ENCODE data around the gene LYRM4. TPM values are rescaled to one million over a fixed set of nuclear protein-coding genes. Genes with fewer than 3 reads are reported as not detected.

Gene LYRM4
- 10 to 100 TPM; 49.2 to 50.6 (median 50.0) TPM for total RNA-seq

DNA sequence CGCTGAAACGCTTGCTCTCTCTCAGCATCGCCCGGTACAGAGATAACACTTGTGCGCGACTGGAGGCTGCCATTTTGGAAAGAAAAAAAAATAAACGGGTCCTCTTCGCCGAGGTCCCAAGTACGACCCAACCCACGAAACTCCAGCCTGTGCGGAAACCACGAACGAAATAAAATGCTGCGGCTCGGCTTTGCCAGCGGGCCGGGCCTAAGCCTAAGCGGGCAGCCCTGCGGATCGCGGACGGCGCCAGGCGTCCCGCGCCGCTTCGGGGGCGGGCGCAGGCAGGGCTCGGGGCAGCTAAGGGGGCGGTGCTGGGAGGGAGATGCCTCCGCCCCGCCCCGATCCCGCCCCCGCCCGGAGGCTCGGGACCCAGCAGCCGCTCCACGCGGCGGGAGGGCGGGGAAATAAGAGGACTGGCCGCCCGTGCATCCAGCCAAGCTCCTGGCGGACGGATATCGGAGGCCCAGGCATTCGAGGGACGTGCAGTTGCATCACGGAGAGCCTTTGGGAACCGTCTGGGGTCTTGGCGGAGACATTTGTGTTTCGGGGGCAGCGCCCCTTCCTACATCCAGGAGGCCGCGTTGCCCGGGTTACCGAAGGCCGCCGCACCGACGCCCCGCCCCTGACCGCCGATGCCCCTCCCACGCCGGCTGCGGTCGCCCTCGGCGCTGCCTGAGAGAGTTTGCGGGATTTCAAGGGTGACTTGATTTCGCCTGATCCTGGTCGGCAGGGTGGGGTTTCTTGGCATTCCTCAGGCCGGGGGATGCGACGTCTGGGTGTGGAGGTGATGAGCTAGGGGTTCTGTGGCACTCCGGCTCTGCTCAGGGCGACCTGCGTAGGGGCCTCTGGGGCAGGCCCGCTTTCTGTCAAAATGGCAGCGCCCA is at the start of gene LYRM4, which contains the start of gene FARS2:
Gene LYRM4 (minus strand): TSS at position 290 of the 884 bp plus-strand sequence. CDS start 217 bp downstream, at position 73.
Gene FARS2 (plus strand): TSS at position 853 of the 884 bp plus-strand sequence.
- no peaks in the 10 kb centered on the region for H3K9me3 Mint-ChIP-seq
- H3K27me3 Mint-ChIP-seq (ENCODE audit: low read depth) = no peaks in the 10 kb centered on the region
- H3K36me3 Mint-ChIP-seq (ENCODE audit: insufficient read depth) = peaks cover 14% of the 10 kb centered on the region
- peak within 1 kb of the TSS; percentile 98 for H3K4me3 Mint-ChIP-seq
- peaks cover 32% of the 10 kb centered on the region for H3K4me1 Mint-ChIP-seq (ENCODE audit: low read depth)
- DNase-seq (peak; percentile 88), ATAC-seq (peak; percentile 80 to 83)

DNA sequence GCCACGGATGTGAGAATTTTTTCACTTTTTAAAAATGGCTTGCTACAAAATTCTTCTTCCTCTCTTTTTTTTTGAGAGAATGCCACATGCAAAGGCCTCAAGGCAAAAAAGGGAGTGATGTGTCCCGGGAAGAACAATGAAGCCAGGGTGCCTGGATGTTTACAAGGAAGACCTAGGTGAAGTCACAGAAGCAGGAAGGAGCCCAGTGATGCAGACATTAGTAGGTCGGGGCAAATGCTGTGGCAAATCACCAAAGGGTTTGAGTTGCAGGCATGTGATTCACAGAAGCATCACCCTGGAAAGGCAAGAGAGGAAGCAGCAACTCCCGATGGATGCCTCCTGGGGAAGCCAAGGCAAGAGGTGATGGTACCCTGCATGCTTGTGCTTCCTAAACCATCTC is 47.3 kb upstream of the LYRM4 start:
- no peak for DNase-seq
- Mint-ChIP-seq H3K9me3 (no peaks in the 10 kb centered on the region), H3K27me3 (ENCODE audit: low read depth) (no peaks in the 10 kb centered on the region), H3K4me3 (no peak overlapping the region), H3K4me1 (ENCODE audit: low read depth) (peaks cover 8% of the 10 kb centered on the region), H3K36me3 (ENCODE audit: insufficient read depth) (no peaks in the 10 kb centered on the region)
- no peak for ATAC-seq

DNA sequence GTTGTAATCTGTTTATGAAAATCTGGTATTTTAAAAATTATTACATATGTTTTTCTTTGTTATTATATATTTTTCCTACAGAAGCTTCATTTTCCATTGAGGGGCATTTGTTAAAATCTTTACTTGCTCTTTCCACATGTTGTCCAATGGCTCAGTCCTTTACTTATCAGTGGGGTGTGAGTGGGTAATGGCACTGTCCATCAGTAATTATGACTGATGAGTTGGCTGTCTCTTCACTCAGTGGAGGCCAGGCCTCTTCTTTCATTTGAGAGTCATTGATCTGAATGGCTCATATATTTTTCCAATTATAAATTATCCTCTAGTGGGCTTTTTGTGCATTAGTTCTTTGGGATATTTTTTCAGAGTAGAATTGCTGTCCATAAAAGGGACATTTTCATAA is 46.3 kb upstream of the LYRM4 start:
- Mint-ChIP-seq H3K9me3 (no peaks in the 10 kb centered on the region), H3K4me3 (no peak overlapping the region), H3K36me3 (ENCODE audit: insufficient read depth) (no peaks in the 10 kb centered on the region), H3K4me1 (ENCODE audit: low read depth) (peaks cover 18% of the 10 kb centered on the region), H3K27me3 (ENCODE audit: low read depth) (no peaks in the 10 kb centered on the region)
- no peak for ATAC-seq
- DNase-seq = no peak

DNA sequence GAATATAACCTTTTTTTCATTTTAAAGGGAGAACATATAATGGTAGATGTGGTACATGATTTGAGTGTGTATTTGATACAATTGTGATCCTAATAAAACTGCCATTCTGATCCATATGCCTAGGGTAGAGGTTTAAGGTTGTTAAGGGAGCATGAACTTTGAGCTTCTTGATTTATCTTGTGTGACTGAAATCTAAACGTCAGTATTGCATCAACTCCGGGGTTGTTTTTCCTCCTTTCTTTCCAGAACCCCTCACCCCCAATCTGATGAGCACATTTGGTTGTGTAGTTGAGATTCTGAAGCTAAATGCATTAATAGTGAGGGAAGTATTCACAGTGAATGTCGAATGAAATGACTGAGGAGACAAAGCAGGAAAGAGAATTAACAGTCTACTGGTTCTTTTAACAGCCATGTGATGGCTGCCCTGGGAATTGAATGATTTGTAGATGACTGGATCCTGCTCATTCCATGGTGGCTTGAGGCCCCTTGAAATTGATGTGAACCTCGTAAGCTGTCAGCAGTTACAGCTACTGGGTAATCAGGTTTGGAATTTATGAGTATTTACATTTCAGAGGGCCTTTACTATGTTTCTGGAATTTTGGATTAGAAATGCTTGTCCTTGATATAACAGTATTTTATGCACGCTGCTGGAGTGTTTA is 45.3 kb upstream of the LYRM4 start:
- no peaks in the 10 kb centered on the region for H3K36me3 Mint-ChIP-seq (ENCODE audit: insufficient read depth)
- H3K27me3 Mint-ChIP-seq (ENCODE audit: low read depth) = no peaks in the 10 kb centered on the region
- no peaks in the 10 kb centered on the region for H3K9me3 Mint-ChIP-seq
- peaks cover 25% of the 10 kb centered on the region for H3K4me1 Mint-ChIP-seq (ENCODE audit: low read depth)
- no peak overlapping the region for H3K4me3 Mint-ChIP-seq
- ATAC-seq (no peak), DNase-seq (no peak)

DNA sequence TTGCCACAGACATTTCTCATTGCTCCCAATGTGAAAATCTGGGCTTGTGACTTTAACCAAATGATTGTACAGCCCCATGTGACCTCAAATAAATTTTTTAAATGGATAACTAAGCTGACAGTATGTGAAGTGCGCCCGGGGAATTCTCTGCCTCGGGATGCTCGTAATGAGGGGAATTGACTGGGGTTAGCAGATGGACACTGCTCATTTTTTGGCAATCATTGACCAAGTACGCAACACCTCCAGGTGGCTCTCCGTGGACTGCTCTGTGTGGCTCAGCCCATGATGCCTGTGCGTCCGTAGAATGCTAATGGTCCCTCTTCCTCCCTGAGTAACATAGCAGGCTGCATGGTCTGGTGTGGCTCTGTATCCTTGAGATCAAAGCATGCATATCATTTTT is 42.9 kb upstream of the LYRM4 start:
- no peak for DNase-seq
- H3K36me3 Mint-ChIP-seq (ENCODE audit: insufficient read depth) = no peaks in the 10 kb centered on the region
- no peak overlapping the region for H3K4me3 Mint-ChIP-seq
- no peaks in the 10 kb centered on the region for H3K9me3 Mint-ChIP-seq
- no peaks in the 10 kb centered on the region for H3K27me3 Mint-ChIP-seq (ENCODE audit: low read depth)
- ATAC-seq = no peak
- peaks cover 30% of the 10 kb centered on the region for H3K4me1 Mint-ChIP-seq (ENCODE audit: low read depth)

DNA sequence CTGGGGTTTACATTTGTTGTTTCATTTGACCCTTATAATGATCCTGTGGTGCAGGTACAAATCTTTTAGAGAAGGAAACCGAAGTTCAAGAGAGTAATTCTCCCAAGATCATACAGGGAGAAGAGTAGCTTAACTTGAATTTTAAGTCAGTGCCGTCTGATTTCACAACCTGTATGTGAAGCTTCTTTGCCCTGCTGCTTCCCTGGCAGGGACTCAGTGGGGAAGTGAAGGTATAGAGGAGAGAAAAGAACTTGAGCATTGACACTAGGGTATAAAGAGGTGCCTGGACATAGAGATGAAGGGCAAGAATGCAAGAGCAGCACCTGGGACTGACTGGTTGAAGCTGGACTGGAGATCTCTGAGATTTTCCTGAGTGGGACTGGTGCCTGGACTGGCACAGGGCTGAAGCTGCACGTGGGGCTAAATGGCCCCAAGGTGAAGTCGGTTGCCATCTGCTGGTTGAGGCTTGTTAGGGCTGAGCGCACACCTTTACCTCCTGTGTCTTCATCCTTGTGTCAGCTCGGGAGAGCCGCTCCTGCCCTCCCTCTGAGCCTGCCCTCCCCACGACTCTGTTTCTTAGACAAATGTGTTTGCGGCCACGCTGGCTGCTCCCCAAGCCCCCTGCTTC is 42.4 kb upstream of the LYRM4 start:
- peaks cover 30% of the 10 kb centered on the region for H3K4me1 Mint-ChIP-seq (ENCODE audit: low read depth)
- no peaks in the 10 kb centered on the region for H3K27me3 Mint-ChIP-seq (ENCODE audit: low read depth)
- ATAC-seq (peak; percentile 54 to 67), DNase-seq (peak; percentile 44)
- no peaks in the 10 kb centered on the region for H3K36me3 Mint-ChIP-seq (ENCODE audit: insufficient read depth)
- H3K9me3 Mint-ChIP-seq = no peaks in the 10 kb centered on the region
- peak overlapping the region; percentile 50 for H3K4me3 Mint-ChIP-seq

DNA sequence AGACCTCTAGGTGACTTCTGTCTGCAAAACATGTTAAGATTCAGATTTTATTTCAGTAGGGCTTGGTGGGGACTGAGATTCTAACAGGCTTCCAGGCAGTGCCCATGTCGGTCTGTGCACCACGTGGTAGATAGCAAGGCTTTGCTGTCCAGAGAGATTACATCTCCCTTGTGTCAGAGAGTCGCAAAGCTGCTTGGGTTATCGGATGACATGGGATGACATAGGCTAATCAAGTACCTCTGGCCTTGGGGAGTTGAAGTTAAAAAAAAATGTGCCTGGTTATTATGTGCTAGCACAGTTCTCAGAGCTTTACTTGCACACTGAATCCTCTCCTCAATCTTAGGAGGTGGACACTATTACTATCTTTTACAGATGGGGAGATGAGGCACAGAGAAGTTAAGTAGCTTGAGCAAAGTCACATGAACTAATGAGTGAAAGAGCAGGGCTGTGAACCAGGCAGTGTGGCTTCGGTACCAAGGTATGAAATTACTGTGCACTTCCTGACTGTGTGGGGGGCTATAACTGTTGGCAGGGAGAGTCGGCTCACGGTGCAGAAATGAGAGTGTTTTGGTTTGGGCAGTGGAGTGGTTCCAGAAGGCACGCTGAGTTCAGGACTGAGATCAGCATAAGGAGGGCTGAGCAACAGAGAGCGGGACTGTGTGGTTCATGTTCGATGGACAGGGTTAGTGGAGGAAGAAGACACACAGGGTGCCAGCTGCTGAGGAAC is 41.6 kb upstream of the LYRM4 start:
- Mint-ChIP-seq H3K4me3 (peak overlapping the region; percentile 50), H3K4me1 (ENCODE audit: low read depth) (peaks cover 30% of the 10 kb centered on the region)
- ATAC-seq = peak; percentile 88 to 94

DNA sequence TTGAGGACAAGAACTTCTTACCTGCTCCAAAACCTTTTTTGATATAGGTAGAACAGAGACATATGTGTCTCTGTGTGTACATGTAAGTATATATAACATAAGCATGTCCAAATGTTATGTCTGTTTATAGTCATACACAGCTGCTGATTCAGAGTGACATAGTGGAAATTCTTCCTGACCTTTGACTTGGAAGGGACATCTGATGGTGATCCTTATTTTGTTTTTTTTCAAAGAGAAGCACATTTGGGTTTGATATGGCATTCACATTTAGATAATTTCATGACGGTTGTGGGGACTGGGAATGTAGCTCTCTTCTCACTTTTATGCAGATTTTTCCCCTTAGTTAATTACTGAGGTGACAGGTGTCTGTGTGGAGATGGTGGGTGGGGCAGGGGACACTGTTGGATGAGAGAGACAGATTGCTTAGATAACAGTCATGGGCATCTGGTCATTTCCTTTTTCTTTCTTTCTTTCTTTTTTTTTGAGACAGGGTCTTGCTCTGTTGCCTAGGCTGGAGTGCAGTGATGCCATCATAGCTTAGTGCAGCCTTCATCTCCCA is 39.5 kb upstream of the LYRM4 start:
- Mint-ChIP-seq H3K9me3 (no peaks in the 10 kb centered on the region), H3K27me3 (ENCODE audit: low read depth) (no peaks in the 10 kb centered on the region), H3K4me1 (ENCODE audit: low read depth) (peaks cover 32% of the 10 kb centered on the region), H3K36me3 (ENCODE audit: insufficient read depth) (peaks cover 5% of the 10 kb centered on the region), H3K4me3 (no peak overlapping the region)
- DNase-seq (no peak), ATAC-seq (no peak)

More for the DNA sequence above, 41.6 kb upstream of the LYRM4 start:
- Mint-ChIP-seq H3K9me3 (no peaks in the 10 kb centered on the region), H3K36me3 (ENCODE audit: insufficient read depth) (no peaks in the 10 kb centered on the region), H3K27me3 (ENCODE audit: low read depth) (no peaks in the 10 kb centered on the region)
- no peak for DNase-seq

DNA sequence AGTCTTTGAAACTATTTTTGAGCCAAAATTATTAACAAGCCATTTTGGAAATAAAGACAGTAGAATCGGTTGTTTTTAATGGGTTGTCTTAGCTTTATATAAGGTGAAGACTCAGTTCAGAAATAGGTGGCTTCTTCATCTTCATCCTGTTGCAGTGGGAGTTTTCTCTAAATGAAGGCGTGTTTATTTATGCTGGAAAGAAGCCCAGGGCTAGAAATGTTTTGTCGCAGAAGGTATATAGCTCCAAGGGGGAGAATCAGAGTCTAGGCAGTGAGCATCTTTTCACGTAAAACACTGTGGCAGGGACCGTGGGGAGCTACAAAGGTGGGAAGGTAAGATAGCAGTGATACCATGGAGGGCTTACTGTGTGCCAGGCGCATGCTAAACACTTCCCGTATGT is 34.9 kb upstream of the LYRM4 start:
- no peak overlapping the region for H3K4me3 Mint-ChIP-seq
- H3K4me1 Mint-ChIP-seq (ENCODE audit: low read depth) = peaks cover 39% of the 10 kb centered on the region
- no peaks in the 10 kb centered on the region for H3K9me3 Mint-ChIP-seq
- ATAC-seq = no peak
- H3K36me3 Mint-ChIP-seq (ENCODE audit: insufficient read depth) = peaks cover 9% of the 10 kb centered on the region
- no peak for DNase-seq
- no peaks in the 10 kb centered on the region for H3K27me3 Mint-ChIP-seq (ENCODE audit: low read depth)

DNA sequence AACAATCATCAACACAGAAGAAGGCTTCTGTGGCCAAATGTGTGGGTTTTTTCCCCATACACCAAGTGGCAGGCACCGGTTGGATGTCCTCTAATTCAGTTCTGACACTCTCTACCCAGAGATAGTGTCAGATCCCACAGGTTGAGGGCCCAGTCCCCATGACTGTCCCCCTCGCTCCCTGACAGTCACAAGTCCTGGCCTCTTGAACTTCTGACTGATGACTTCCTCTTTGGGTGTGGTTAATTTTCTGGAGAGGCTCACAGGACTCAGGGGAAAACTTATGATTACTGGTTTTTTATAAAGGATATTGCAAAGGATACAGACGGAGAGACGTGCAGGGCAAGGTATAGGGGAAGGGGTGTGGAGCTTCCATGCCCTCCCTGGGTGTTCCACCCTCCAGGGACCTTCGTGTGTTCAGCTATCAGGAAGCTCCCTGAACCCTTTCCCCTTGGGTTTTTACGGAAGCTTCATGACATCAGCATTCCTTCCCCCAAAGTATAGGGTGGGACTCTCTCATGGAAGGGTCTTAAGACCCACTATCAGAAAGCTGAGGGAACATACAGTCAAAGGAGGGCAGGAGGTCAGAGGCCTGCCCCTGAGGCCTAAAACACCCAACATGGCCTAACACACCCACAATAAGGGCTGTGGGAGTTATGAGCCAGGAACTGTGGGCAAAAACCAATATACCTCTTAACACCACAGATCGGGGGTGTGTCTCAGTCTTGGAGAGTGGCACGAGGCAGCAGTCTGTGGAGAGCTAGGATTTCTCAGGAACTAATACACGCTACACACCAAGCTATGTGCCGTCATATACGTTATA is 33.9 kb upstream of the LYRM4 start:
- Mint-ChIP-seq H3K9me3 (no peaks in the 10 kb centered on the region), H3K4me3 (no peak overlapping the region), H3K27me3 (ENCODE audit: low read depth) (no peaks in the 10 kb centered on the region), H3K4me1 (ENCODE audit: low read depth) (peaks cover 38% of the 10 kb centered on the region), H3K36me3 (ENCODE audit: insufficient read depth) (peaks cover 9% of the 10 kb centered on the region)
- ATAC-seq (no peak), DNase-seq (no peak)

DNA sequence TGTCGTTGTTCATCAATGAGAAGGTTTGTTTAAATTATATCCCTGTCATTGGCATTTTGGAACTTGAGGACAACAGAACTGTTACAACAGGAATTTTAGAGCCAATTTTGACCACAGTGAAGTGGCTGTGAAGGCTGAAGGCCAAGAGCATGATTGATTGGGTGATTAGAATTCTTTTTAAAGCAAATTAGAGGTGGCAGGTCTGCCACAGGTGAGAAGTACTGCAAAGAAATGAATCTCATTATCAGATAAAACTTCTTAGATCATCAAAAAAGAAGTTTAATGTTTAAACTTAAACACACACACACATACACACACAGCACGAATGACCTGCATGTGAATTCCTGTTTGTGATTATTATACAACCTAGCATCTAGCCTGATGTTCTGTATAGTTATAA is 32.9 kb upstream of the LYRM4 start:
- no peak for DNase-seq
- H3K4me3 Mint-ChIP-seq = no peak overlapping the region
- H3K9me3 Mint-ChIP-seq = no peaks in the 10 kb centered on the region

DNA sequence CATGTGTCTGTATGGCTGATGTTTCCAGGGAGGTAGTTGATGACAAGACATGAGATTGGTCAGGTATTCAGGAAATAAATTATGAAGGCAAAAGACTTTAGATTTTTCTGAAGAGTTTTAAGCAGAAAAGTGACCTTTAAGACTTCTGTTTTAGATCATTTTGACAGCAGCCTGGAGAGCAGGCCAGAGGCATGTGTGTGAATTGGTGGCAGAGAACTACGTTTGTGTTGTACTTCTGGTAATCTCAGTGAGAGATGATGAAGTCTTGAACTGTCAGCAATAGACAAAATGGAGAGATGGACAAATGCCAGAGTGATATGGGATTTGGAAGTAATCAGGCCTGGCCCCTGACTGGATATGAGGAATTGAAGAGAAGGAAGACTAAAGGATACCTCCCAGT is 31.4 kb upstream of the LYRM4 start:
- ATAC-seq (no peak), DNase-seq (no peak)
- Mint-ChIP-seq H3K36me3 (ENCODE audit: insufficient read depth) (peaks cover 17% of the 10 kb centered on the region), H3K4me3 (no peak overlapping the region), H3K9me3 (no peaks in the 10 kb centered on the region), H3K27me3 (ENCODE audit: low read depth) (no peaks in the 10 kb centered on the region), H3K4me1 (ENCODE audit: low read depth) (peaks cover 47% of the 10 kb centered on the region)

More for the DNA sequence above, 32.9 kb upstream of the LYRM4 start:
- H3K27me3 Mint-ChIP-seq (ENCODE audit: low read depth) = no peaks in the 10 kb centered on the region
- peaks cover 9% of the 10 kb centered on the region for H3K36me3 Mint-ChIP-seq (ENCODE audit: insufficient read depth)
- no peak for ATAC-seq
- H3K4me1 Mint-ChIP-seq (ENCODE audit: low read depth) = peaks cover 38% of the 10 kb centered on the region

DNA sequence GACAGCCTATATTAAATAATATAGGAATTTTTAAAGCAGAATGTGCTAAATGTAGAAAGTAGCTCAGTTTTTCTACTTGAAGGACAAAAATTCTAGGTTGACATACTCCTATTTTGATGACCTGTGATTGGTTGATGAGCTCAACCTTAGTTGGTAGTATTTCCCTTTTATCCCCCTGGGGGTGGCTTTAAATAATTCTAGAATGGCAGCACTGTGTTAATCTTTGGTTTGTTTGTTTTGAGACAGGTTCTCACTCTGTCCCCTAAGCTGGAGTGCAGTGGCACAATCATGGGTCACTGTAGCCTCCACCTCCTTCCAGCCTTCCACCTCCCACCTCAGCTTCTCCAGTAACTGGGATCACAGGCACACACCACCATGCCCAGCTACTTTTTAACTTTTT is 29.8 kb upstream of the LYRM4 start:
- H3K27me3 Mint-ChIP-seq (ENCODE audit: low read depth) = no peaks in the 10 kb centered on the region
- no peak for ATAC-seq
- peaks cover 15% of the 10 kb centered on the region for H3K36me3 Mint-ChIP-seq (ENCODE audit: insufficient read depth)
- peaks cover 45% of the 10 kb centered on the region for H3K4me1 Mint-ChIP-seq (ENCODE audit: low read depth)
- H3K9me3 Mint-ChIP-seq = no peaks in the 10 kb centered on the region
- H3K4me3 Mint-ChIP-seq = no peak overlapping the region
- no peak for DNase-seq
